Upper lobe of right lung (tissue), 1 donor: ENCODE data around the gene IKZF4. TPM values are rescaled to one million over a fixed set of nuclear protein-coding genes. Genes with fewer than 3 reads are reported as not detected.
A peak's percentile ranks its signal among the peaks of the same experiment; 100 is the strongest.

Experiments used
- ATAC-seq: fragments of 200-7000 bp; cut with Tn5 transposase; one replicate; pipeline ENCODE4 v1.9.1; 2020; ENCODE audit warnings: mild to moderate bottlenecking, moderate library complexity
- DNase-seq: peaks from one replicate; pipeline ENCODE4 v3.0.0-alpha.2; 2020
- H3K27ac ChIP-seq: fragments of 200-600 bp; one replicate; pipeline ENCODE4 v1.8.0; 2022
- H3K27me3 ChIP-seq: fragments of 200-600 bp; one replicate; pipeline ENCODE4 v1.8.0; 2022; ENCODE audit warnings: mild to moderate bottlenecking
- H3K36me3 ChIP-seq: fragments of 200-600 bp; one replicate; pipeline ENCODE4 v1.8.0; 2022
- H3K4me1 ChIP-seq: fragments of 200-600 bp; one replicate; pipeline ENCODE4 v1.8.0; 2022
- H3K4me3 ChIP-seq: fragments of 200-600 bp; one replicate; pipeline ENCODE4 v1.8.0; 2022; ENCODE audit warnings: mild to moderate bottlenecking
- H3K9me3 ChIP-seq: fragments of 200-600 bp; one replicate; pipeline ENCODE4 v1.8.0; 2022
- CTCF ChIP-seq: fragments of 200-600 bp; IDR thresholded peaks from one replicate; pipeline ENCODE4 v1.8.0; 2022; ENCODE audit warnings: antibody characterized with exemption
- intact Hi-C: fragments of 100-400 bp; cut with DNase I; formaldehyde crosslinking; loops from one replicate; pipeline ENCODE4 v1.11.0; 2022
- long read RNA-seq: library from polyadenylated mRNA; unstranded; transcript quantifications from one replicate; pipeline ENCODE4 v2.0.0, GENCODE V29; 2021
- total RNA-seq: library from RNA; stranded (reverse); fragmentation: NEBNext Ultra II Directional; extraction: Animal tissue kit (Norgen Biotek cat#: 25700); gene quantifications from one replicate; pipeline ENCODE4 v1.2.1, GENCODE V29; 2021
- donor health status: DM: no; HTN: yes; CAD: no; lungs with severe emphysema.

The IKZF4 gene
- total RNA-seq = 10.5 TPM
- long read RNA-seq, partial matches to known transcripts = 0 of 4 reads
- long read RNA-seq, other reads (novel, unspliced or antisense) = 4 of 4 reads

- Histone ChIP-seq H3K27ac (peak within 1 kb of the TSS; percentile 70), H3K36me3 (peaks cover 14% of the 10 kb centered on the region), H3K27me3 (no peaks in the 10 kb centered on the region), H3K9me3 (no peaks in the 10 kb centered on the region), H3K4me3 (peak within 1 kb of the TSS; percentile 35), H3K4me1 (peaks cover 21% of the 10 kb centered on the region)
- DNase-seq (peak; percentile 72), ATAC-seq (peak; percentile 84)
- intact Hi-C loops = no loop called here
- no peak for TF ChIP-seq CTCF
Observed at GRCh38 chr12:56020423-56021184, at the start of gene IKZF4. IKZF4 (plus strand) TSS chr12:56021043; CDS start chr12:56021494, 451 bp downstream.

- intact Hi-C loops = no loop called here
- ATAC-seq (peak; percentile 7), DNase-seq (no peak)
- Histone ChIP-seq H3K4me3 (peak overlapping the region; percentile 67), H3K36me3 (peaks cover 6% of the 10 kb centered on the region), H3K4me1 (peaks cover 35% of the 10 kb centered on the region), H3K27me3 (no peaks in the 10 kb centered on the region), H3K9me3 (no peaks in the 10 kb centered on the region), H3K27ac (peak overlapping the region; percentile 91)
- TF ChIP-seq CTCF = no peak
Observed at GRCh38 chr12:55972042-55972441, 48.8 kb upstream of the IKZF4 start.

GRCh38 chr12:55972456-55972855 lies 48.4 kb upstream of the IKZF4 start:
- no peak for ATAC-seq
- intact Hi-C loops = no loop called here
- Histone ChIP-seq H3K27me3 (no peaks in the 10 kb centered on the region), H3K27ac (peak overlapping the region; percentile 91), H3K4me3 (peak overlapping the region; percentile 67), H3K36me3 (peaks cover 6% of the 10 kb centered on the region), H3K9me3 (no peaks in the 10 kb centered on the region), H3K4me1 (peaks cover 33% of the 10 kb centered on the region)
- TF ChIP-seq CTCF = no peak
- no peak for DNase-seq

GRCh38 chr12:55972911-55973598 lies 47.8 kb upstream of the IKZF4 start:
- TF ChIP-seq CTCF = no peak
- Histone ChIP-seq H3K4me3 (peak overlapping the region; percentile 67), H3K9me3 (no peaks in the 10 kb centered on the region), H3K36me3 (peaks cover 6% of the 10 kb centered on the region), H3K27me3 (no peaks in the 10 kb centered on the region), H3K27ac (peak overlapping the region; percentile 91), H3K4me1 (peaks cover 33% of the 10 kb centered on the region)
- no peak for ATAC-seq
- intact Hi-C loops = no loop called here
- DNase-seq = no peak

GRCh38 chr12:55973599-55974307 lies 47.1 kb upstream of the IKZF4 start, which contains the start of gene RAB5B:
RAB5B (plus strand) TSS chr12:55974078; CDS start chr12:55986961, 12,883 bp downstream.
- intact Hi-C loops = no loop called here

More at GRCh38 chr12:55973599-55974307, 47.1 kb upstream of the IKZF4 start, which contains the start of gene RAB5B:
- Histone ChIP-seq H3K4me1 (peaks cover 33% of the 10 kb centered on the region), H3K27me3 (no peaks in the 10 kb centered on the region), H3K4me3 (peak within 1 kb of the TSS; percentile 93), H3K9me3 (no peaks in the 10 kb centered on the region), H3K27ac (peak within 1 kb of the TSS; percentile 96), H3K36me3 (peaks cover 6% of the 10 kb centered on the region)
- peak; percentile 38 for TF ChIP-seq CTCF
- peak; percentile 99 for DNase-seq
- ATAC-seq = peak; percentile 94
